Tracheal epithelial cell (primary cell): ENCODE measurements around the gene SIGLEC6. TPM values are rescaled to one million over a fixed set of nuclear protein-coding genes. Genes with fewer than 3 reads are reported as not detected.

ENCODE experiments used
- total RNA-seq: library from RNA; depleted of rRNA; stranded (reverse); fragments of >200 nt; gene quantifications from 2 replicates; pipeline ENCODE4 v1.2.1, GENCODE V29; 2014

The SIGLEC6 gene
- total RNA-seq: not detected in 2 replicates

GRCh38 chr19:51531349-51532315 lies at the start of gene SIGLEC6:
SIGLEC6 (minus strand) TSS chr19:51531670; CDS start chr19:51531648, 22 bp downstream.

GRCh38 chr19:51570962-51571575 lies 39.6 kb upstream of the SIGLEC6 start, which contains the start of gene ZNF175:
ZNF175 (plus strand) TSS chr19:51571283; CDS start chr19:51573330, 2,047 bp downstream.

GRCh38 chr19:51501594-51502263 lies 29.7 kb downstream of the SIGLEC6 start, which contains the start of gene SIGLEC12:
SIGLEC12 (minus strand) TSS chr19:51501800; CDS start chr19:51501733, 67 bp downstream.

DNA sequence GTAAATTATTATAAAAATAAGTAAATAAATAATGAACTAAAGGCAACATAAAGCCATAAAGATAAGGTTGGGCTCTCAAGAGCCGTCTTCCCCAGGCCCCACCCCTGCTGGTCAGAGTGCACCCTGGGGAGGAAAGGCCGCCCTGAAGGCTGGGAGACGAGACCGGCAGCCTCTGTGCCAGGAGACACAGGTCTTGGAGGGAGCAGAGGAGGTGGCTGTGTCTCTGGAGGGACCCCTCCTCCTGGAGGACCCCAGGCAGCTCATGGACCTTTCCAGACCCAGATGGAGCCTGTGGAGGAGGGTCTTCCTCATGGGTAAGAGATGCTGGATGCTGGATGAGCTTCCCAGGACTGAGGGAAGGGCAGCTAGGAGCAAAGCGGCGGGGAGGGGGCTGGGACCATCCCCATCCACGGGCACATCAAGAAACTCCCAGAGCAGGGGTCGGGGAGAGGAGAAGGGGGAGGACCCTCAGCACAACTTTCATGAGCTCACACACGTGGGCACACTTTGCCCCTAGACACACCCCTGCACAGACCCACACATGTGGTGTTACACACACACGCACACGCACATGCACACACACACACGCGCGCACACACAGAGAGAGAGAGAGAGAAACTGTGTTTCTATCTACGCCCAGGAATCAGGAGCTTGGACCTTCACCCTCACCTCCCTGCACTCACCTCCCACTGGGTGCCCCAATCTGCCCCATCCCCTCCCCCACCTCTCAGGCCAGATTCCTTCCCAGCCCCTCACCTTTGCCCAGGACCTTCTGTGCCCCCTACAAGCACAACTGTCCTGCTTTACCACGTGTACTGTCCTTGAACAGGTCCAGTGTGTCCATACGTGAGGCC lies 52.9 kb downstream of the SIGLEC6 start, which contains the start of gene CEACAM18:
CEACAM18 (plus strand) TSS at position 159 of the 854 bp plus-strand sequence.

Other genes starting within 250 kb of the SIGLEC6 start
- gene IGLON5, start 220.0 kb downstream of the SIGLEC6 start, total RNA-seq: not detected in 2 replicates
- gene VSIG10L, start 189.5 kb downstream of the SIGLEC6 start, total RNA-seq: 0.21 and 1.4 TPM in 2 replicates
- 50.3 and 93.5 TPM in 2 replicates for gene ETFB, start 165.3 kb downstream of the SIGLEC6 start, total RNA-seq
- not detected in 2 replicates for gene CLDND2, start 162.7 kb downstream of the SIGLEC6 start, total RNA-seq
- gene NKG7, start 159.0 kb downstream of the SIGLEC6 start, total RNA-seq: not detected in 2 replicates
- gene LIM2, start 143.7 kb downstream of the SIGLEC6 start, total RNA-seq: not detected in 2 replicates
- gene C19orf84, start 141.1 kb downstream of the SIGLEC6 start, total RNA-seq: not detected in 2 replicates
- not detected in 2 replicates for gene SIGLEC10, start 114.0 kb downstream of the SIGLEC6 start, total RNA-seq
- not detected in 2 replicates for gene SIGLEC8, start 73.2 kb downstream of the SIGLEC6 start, total RNA-seq
- gene CEACAM18, start 53.1 kb downstream of the SIGLEC6 start, total RNA-seq: not detected in 2 replicates
- gene SIGLEC12, start 29.9 kb downstream of the SIGLEC6 start, total RNA-seq: not detected in 2 replicates
- gene ZNF175, start 39.6 kb upstream of the SIGLEC6 start, total RNA-seq: 1.7 and 1.9 TPM in 2 replicates
- gene SIGLEC5, start 98.7 kb upstream of the SIGLEC6 start, total RNA-seq: not detected in 2 replicates
- gene SIGLEC14, start 115.2 kb upstream of the SIGLEC6 start, total RNA-seq: not detected in 2 replicates
- 3.4 TPM in 1 of 2 replicates, not detected in the other for gene SPACA6, start 161.7 kb upstream of the SIGLEC6 start, total RNA-seq
- gene HAS1, start 192.3 kb upstream of the SIGLEC6 start, total RNA-seq: 2.2 TPM in 1 of 2 replicates, not detected in the other
- gene FPR1, start 220.2 kb upstream of the SIGLEC6 start, total RNA-seq: not detected in 2 replicates
- not detected in 2 replicates for gene FPR2, start 229.5 kb upstream of the SIGLEC6 start, total RNA-seq